ENCODE data around the gene RHBDD2.
"Not testable (repeated sequence)": the region's sequence is repeated elsewhere in the genome, so short reads cannot be mapped to it uniquely, and the experiment has no call there.

Gene RHBDD2

GRCh38 chr7:75889223-75889825, 10.5 kb downstream of the RHBDD2 start:
- peak; percentile 17 for DNase-seq

DNA sequence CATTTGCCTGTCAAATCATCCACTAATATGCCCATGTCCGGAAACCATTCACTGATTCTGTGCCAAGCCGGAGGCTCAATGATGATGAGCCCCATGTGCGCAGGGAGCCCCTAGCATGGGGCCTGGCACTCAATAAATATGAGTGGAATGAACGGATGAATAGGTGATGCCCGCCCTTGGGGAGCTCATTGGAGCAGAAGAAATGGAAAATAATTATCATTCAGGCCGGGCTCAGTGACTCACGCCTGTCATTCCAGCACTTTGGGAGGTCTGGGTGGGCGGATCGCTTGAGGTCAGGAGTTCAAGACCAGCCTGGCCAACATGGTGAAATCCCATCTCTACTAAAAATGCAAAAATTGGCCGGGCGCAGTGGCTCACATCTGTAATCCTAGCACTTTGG, 11.0 kb downstream of the RHBDD2 start:
- DNase-seq = no peak

DNA sequence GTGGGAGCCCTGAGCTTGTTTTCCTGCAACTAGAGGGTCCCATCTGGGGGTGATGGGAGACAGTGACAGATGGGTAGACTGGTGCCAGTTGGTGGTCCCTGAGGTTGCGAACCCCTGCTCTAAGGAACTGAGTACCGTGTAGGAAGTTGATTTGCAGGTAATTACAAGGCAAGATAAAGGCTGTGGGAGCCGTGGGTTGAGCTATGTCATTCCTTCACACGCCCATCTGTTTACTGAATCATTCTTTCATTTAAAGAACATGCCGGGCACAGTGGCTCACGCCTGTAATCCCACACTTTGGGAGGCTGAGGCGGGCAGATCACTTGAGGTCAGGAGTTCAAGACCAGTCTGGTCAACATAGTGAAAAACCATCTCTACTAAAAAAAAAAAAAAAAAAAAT, 12.4 kb downstream of the RHBDD2 start:
- DNase-seq = not testable (repeated sequence)

- DNase-seq = no peak
Observed at GRCh38 chr7:75891815-75892411, 13.1 kb downstream of the RHBDD2 start.

GRCh38 chr7:75892634-75893272, 13.9 kb downstream of the RHBDD2 start:
- DNase-seq = peak; percentile 50

- DNase-seq = no peak
Observed at GRCh38 chr7:75896803-75897327, 18.0 kb downstream of the RHBDD2 start.

DNA sequence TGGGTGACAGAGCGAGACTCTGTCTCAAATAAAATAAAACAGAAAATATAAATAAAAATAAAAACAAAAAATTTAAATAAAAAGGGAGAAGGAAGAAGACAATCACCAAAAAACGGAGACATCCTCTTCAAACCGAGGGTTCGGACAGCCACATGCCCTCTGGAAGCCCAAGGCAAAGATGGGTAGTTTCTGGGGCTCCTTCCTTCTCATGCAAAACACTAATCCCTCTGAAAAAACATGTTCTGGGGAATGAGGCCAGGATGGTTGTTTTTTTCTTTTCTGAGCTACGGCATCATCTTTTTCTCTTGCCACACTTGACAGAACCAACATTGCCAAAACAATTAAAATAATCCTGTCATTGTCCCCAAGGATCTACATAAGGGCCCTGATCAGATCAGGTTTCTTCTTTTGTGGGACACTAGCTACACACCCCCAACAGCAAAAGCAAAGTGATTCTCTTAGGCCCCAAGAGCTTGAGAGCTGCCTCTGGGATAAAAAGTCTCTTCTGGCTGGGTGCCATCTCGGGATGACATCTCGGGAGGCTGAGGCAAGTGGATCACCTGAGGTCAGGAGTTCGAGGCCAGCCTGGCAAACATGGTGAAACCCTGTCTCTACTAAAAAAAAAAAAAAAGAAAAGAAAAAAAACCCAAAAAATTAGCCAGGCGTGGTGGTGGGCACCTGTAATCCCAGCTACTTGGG, 21.9 kb downstream of the RHBDD2 start:
- DNase-seq = no peak

DNA sequence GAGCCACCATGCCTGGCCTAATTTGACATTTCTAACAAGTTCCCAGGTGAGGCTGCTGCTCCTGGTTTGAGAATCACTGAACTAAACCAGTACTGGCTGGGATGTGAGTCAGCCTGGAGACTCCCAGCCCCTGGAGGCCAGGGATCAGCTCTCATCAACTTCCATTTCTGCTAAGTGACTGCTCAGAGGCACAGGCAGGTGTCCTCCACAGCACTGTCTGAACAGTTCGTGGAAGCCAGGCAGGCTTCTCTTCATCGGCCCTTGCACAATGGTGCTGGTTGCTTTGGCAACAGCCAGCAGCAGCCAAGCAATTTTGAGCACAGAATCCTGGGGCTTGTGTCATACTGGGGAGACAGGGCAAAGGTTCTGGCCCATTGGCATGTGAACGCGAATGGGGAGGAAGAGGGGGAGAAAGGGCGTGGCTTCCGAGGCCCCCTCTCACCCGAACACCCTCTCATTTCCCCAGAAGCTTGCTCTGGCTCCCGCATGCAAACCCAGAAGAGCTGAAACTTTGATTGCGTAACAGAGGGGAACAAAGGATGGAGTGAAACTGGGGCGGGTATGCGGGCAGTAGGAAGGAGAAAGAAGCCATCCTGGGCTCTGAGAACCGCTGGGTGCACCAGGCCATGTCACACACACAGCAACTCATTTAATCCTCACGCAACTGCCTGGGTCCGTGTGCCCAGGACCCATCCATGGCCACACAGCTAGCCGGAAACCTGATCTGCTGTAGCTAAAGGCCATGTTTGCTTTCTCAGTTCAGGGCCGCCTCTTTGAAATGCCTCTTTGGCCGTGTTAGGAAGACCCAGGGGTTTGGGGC, 27.2 kb downstream of the RHBDD2 start:
- no peak for DNase-seq

GRCh38 chr7:75906991-75907667, 28.3 kb downstream of the RHBDD2 start:
- no peak for DNase-seq

- DNase-seq = not testable (repeated sequence)
Observed at GRCh38 chr7:75907668-75908039, 28.8 kb downstream of the RHBDD2 start.

GRCh38 chr7:75909521-75910132, 30.8 kb downstream of the RHBDD2 start:
- no peak for DNase-seq

GRCh38 chr7:75911186-75911585, 32.4 kb downstream of the RHBDD2 start:
- DNase-seq = not testable (repeated sequence)

- no peak for DNase-seq
Observed at GRCh38 chr7:75913437-75913836, 34.6 kb downstream of the RHBDD2 start.

GRCh38 chr7:75914169-75914654, 35.4 kb downstream of the RHBDD2 start:
- DNase-seq = no peak

DNA sequence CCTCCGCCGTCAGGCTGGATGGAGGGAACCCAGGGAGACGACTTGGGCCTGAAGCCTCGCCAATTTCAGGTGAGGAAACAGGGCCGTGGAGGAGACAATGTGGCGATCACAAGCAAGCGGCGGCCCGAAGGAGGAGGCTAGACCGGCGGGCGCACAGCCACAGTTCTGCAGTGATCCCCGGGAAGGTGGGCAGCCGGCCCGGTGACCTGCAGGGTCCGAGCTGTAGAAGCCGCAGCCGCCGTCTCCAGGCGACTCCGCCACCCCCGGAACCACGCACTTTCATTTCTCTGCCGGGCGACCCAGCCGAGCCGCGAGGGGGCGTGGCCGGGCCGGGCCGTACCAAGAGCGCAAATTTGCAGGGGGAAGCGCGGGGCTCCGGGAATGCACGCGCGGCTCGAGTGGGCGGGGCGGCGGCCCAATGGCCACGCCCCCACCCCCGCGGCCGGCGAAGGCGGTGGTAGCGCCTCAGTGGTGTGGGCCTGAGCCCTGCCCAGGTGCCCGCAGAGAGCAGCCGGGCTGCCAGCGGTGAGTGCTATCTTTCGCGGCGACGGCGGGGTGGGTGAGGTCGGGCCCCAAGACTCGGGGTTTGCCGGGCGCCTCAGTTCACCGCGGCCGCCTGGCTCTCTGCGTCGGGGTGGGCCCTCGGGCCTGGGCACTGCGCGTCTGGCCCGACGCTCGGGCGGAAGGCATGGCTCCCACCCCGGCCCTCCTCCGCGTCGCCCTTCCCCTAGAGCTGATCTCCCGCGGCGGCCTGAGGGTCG, 36.0 kb downstream of the RHBDD2 start, which contains the start of gene POR:
TSS of gene POR (plus strand) at position 501 of the 761 bp plus-strand sequence. CDS start 38,847 bp downstream, outside the sequence.
- DNase-seq = peak; percentile 94

- DNase-seq = no peak
Observed at GRCh38 chr7:75915416-75916156, 36.8 kb downstream of the RHBDD2 start.

DNA sequence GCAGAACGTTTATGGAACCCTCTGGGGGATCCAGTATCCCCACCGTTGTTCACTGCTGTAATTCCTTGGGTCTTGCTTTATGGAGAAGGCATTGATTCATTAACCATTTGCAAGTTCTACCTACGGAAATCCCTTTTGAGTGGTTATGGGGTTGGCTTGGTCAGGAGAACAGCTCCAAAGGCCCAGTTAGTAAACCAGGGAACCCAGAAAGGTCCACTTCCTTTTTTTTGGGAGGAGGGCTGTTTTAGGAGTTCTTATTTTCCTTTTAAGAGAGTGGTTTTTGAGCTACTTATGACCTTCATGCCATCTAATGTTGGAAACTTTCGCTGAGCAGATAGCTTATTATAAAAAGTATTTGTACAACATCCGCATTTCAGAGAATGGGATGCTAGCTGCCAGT, 37.4 kb downstream of the RHBDD2 start:
- no peak for DNase-seq

DNA sequence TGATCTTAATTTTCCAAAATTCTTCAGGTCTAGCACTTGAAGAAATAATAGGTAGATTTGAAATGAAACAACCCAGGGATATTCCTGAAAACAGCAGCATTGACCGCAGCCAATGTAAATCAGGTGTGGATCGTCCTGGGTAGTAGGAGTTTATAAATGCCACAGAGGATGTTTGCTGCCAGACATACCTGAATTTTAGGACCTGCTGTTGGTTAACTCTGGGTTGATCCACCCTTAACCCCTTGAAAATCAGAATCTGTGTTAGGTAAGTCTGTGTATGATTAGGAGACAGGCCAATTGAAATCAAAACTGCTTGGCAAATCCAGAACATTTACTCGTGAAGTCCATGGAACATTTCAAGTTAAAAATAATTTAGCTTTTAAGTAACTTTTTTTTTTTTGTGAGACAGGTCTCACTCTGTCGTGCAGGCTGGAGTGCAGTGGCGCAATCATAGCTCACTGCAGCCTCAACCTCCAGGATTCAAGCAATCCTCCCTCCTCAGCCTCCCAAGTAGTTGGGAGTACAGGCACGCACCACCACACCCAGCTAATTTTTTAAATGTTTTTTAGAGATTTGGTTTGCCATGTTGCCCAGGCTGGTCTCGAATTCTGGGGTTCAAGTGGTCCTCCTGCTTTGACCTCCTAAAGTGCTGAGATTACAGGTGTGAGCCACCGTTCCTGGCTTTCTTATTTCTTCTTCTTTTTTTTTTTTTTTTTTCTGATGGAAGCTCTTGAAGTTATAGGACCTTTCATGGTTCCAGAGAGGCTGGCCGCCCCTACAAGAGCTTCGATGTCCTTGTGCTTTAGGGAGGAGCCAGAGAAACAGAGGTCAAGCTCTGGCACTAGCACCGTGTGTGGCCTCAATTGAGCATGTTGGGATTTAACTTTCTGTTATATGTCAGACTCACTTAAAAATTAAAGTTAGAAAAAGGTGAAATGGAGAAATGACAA, 38.1 kb downstream of the RHBDD2 start:
- no peak for DNase-seq
